Activated naive CD4-positive, alpha-beta T cell treated with anti-CD3 and anti-CD28 coated beads, Interleukin-2, amount 10 ng/mL, durations not matched to agents 7 days and 5 days (primary cell): ENCODE data around the gene ATAD3B.
A peak's percentile ranks its signal among the peaks of the same experiment; 100 is the strongest.
"Not testable (repeated sequence)": the region's sequence is repeated elsewhere in the genome, so short reads cannot be mapped to it uniquely, and the experiment has no call there.

Experiments used
- CTCF ChIA-PET: fragments of 350-600 bp; sonication (Branson Sonifier 250); formaldehyde crosslinking; loops from one replicate; lab custom pipeline; 2021; ENCODE audit warnings: antibody characterized with exemption; lab: Charles Lee
- DNase-seq: peaks from one replicate; pipeline ENCODE4 v3.0.0-alpha.2; 2020
- H3K27ac Mint-ChIP-seq: one replicate; pipeline ENCODE4 v1.8.0; 2021; ENCODE audit warnings: mild to moderate bottlenecking, moderate library complexity, mixed read lengths
- H3K27me3 Mint-ChIP-seq: one replicate; pipeline ENCODE4 v1.8.0; 2021; ENCODE audit warnings: mild to moderate bottlenecking, mixed read lengths
- H3K36me3 Mint-ChIP-seq: one replicate; pipeline ENCODE4 v1.8.0; 2021; ENCODE audit warnings: mixed read lengths
- H3K4me1 Mint-ChIP-seq: one replicate; pipeline ENCODE4 v1.8.0; 2021; ENCODE audit warnings: mixed read lengths
- H3K4me3 Mint-ChIP-seq: one replicate; pipeline ENCODE4 v1.8.0; 2021; ENCODE audit warnings: mild to moderate bottlenecking, moderate library complexity, mixed read lengths
- H3K9me3 Mint-ChIP-seq: one replicate; pipeline ENCODE4 v1.8.0; 2021; ENCODE audit warnings: mixed read lengths

Gene ATAD3B

GRCh38 chr1:1452365-1452739 is 19.2 kb upstream of the ATAD3B start:
- CTCF ChIA-PET, H3K27ac Mint-ChIP-seq, H3K4me3 Mint-ChIP-seq, H3K4me1 Mint-ChIP-seq, DNase-seq, H3K36me3 Mint-ChIP-seq, H3K9me3 Mint-ChIP-seq: not testable (repeated sequence)
- H3K27me3 Mint-ChIP-seq: peaks cover 10% of the 10 kb centered on the region

GRCh38 chr1:1452882-1453281 is 18.7 kb upstream of the ATAD3B start:
- H3K27ac Mint-ChIP-seq: no peak overlapping the region
- no peaks in the 10 kb centered on the region for H3K9me3 Mint-ChIP-seq
- peaks cover 10% of the 10 kb centered on the region for H3K27me3 Mint-ChIP-seq
- DNase-seq: no peak
- no peaks in the 10 kb centered on the region for H3K4me1 Mint-ChIP-seq
- no peak overlapping the region for H3K4me3 Mint-ChIP-seq
- H3K36me3 Mint-ChIP-seq: no peaks in the 10 kb centered on the region
- CTCF ChIA-PET: no interaction called here

GRCh38 chr1:1454286-1455056 is 17.1 kb upstream of the ATAD3B start:
- H3K4me3 Mint-ChIP-seq, H3K9me3 Mint-ChIP-seq, DNase-seq, H3K4me1 Mint-ChIP-seq, H3K36me3 Mint-ChIP-seq, CTCF ChIA-PET, H3K27me3 Mint-ChIP-seq, H3K27ac Mint-ChIP-seq: not testable (repeated sequence)

- Mint-ChIP-seq H3K36me3 (no peaks in the 10 kb centered on the region), H3K27me3 (peaks cover 7% of the 10 kb centered on the region), H3K9me3 (no peaks in the 10 kb centered on the region), H3K27ac (no peak overlapping the region), H3K4me1 (no peaks in the 10 kb centered on the region), H3K4me3 (no peak overlapping the region)
- DNase-seq: no peak
- CTCF ChIA-PET: no interaction called here
Observed at GRCh38 chr1:1455366-1455884, 16.1 kb upstream of the ATAD3B start.

- DNase-seq, CTCF ChIA-PET, H3K27me3 Mint-ChIP-seq, H3K4me1 Mint-ChIP-seq, H3K36me3 Mint-ChIP-seq, H3K4me3 Mint-ChIP-seq, H3K9me3 Mint-ChIP-seq, H3K27ac Mint-ChIP-seq: not testable (repeated sequence)
Observed at GRCh38 chr1:1455934-1456333, 15.6 kb upstream of the ATAD3B start.

GRCh38 chr1:1456683-1457255 is 14.8 kb upstream of the ATAD3B start:
- peaks cover 13% of the 10 kb centered on the region for H3K27me3 Mint-ChIP-seq
- H3K9me3 Mint-ChIP-seq, CTCF ChIA-PET, DNase-seq, H3K4me3 Mint-ChIP-seq, H3K36me3 Mint-ChIP-seq, H3K27ac Mint-ChIP-seq, H3K4me1 Mint-ChIP-seq: not testable (repeated sequence)

GRCh38 chr1:1459156-1459555 is 12.4 kb upstream of the ATAD3B start:
- CTCF ChIA-PET, H3K36me3 Mint-ChIP-seq, H3K9me3 Mint-ChIP-seq, H3K4me3 Mint-ChIP-seq, DNase-seq, H3K4me1 Mint-ChIP-seq, H3K27ac Mint-ChIP-seq: not testable (repeated sequence)
- peaks cover 20% of the 10 kb centered on the region for H3K27me3 Mint-ChIP-seq

- H3K36me3 Mint-ChIP-seq, CTCF ChIA-PET, H3K27ac Mint-ChIP-seq, DNase-seq, H3K9me3 Mint-ChIP-seq, H3K4me3 Mint-ChIP-seq, H3K4me1 Mint-ChIP-seq: not testable (repeated sequence)
- H3K27me3 Mint-ChIP-seq: peaks cover 20% of the 10 kb centered on the region
Observed at GRCh38 chr1:1459711-1460110, 11.9 kb upstream of the ATAD3B start.

- no peaks in the 10 kb centered on the region for H3K36me3 Mint-ChIP-seq
- DNase-seq: no peak
- CTCF ChIA-PET: interaction anchor here (3.6 kb wide), 1 partner anchor 20 kb away, joined by 10 read pairs; no protein-coding TSS in a partner anchor
- no peaks in the 10 kb centered on the region for H3K9me3 Mint-ChIP-seq
- H3K4me1 Mint-ChIP-seq: peaks cover 6% of the 10 kb centered on the region
- peaks cover 20% of the 10 kb centered on the region for H3K27me3 Mint-ChIP-seq
- H3K4me3 Mint-ChIP-seq: no peak overlapping the region
- no peak overlapping the region for H3K27ac Mint-ChIP-seq
Observed at GRCh38 chr1:1460540-1461130, 10.9 kb upstream of the ATAD3B start.

GRCh38 chr1:1461721-1462317 is 9.7 kb upstream of the ATAD3B start:
- Mint-ChIP-seq H3K9me3 (no peaks in the 10 kb centered on the region), H3K4me3 (peak overlapping the region; percentile 56), H3K36me3 (no peaks in the 10 kb centered on the region), H3K4me1 (peaks cover 6% of the 10 kb centered on the region), H3K27ac (peak overlapping the region; percentile 77), H3K27me3 (peaks cover 20% of the 10 kb centered on the region)
- DNase-seq: no peak
- CTCF ChIA-PET: interaction anchor here (0.7 to 3.6 kb wide), 3 partner anchors 21 to 170 kb away, joined by 3 to 10 read pairs (median 3); no protein-coding TSS in a partner anchor

GRCh38 chr1:1462318-1462966 is 9.1 kb upstream of the ATAD3B start:
- H3K4me3 Mint-ChIP-seq: peak overlapping the region; percentile 56
- H3K27ac Mint-ChIP-seq: peak overlapping the region; percentile 77
- DNase-seq: peak; percentile 48
- H3K27me3 Mint-ChIP-seq: peaks cover 20% of the 10 kb centered on the region
- no peaks in the 10 kb centered on the region for H3K9me3 Mint-ChIP-seq
- peaks cover 6% of the 10 kb centered on the region for H3K4me1 Mint-ChIP-seq
- H3K36me3 Mint-ChIP-seq: no peaks in the 10 kb centered on the region
- CTCF ChIA-PET: interaction anchor here (0.7 to 3.6 kb wide), 2 partner anchors 22 to 171 kb away, joined by 3 to 10 read pairs; no protein-coding TSS in a partner anchor

GRCh38 chr1:1463312-1463711 is 8.3 kb upstream of the ATAD3B start:
- H3K9me3 Mint-ChIP-seq: no peaks in the 10 kb centered on the region
- CTCF ChIA-PET: interaction anchor here (3.6 kb wide), 1 partner anchor 22 kb away, joined by 10 read pairs; no protein-coding TSS in a partner anchor
- no peak overlapping the region for H3K4me3 Mint-ChIP-seq
- peaks cover 6% of the 10 kb centered on the region for H3K4me1 Mint-ChIP-seq
- no peak overlapping the region for H3K27ac Mint-ChIP-seq
- H3K36me3 Mint-ChIP-seq: no peaks in the 10 kb centered on the region
- H3K27me3 Mint-ChIP-seq: peaks cover 20% of the 10 kb centered on the region
- DNase-seq: no peak

GRCh38 chr1:1468196-1468985 is 3.2 kb upstream of the ATAD3B start:
- H3K4me3 Mint-ChIP-seq, CTCF ChIA-PET, H3K27me3 Mint-ChIP-seq, DNase-seq, H3K36me3 Mint-ChIP-seq, H3K27ac Mint-ChIP-seq, H3K9me3 Mint-ChIP-seq: not testable (repeated sequence)
- peaks cover 23% of the 10 kb centered on the region for H3K4me1 Mint-ChIP-seq
